ENCODE data around the gene RHO.
"Not testable (repeated sequence)": the region's sequence is repeated elsewhere in the genome, so short reads cannot be mapped to it uniquely, and the experiment has no call there.

Gene RHO

DNA sequence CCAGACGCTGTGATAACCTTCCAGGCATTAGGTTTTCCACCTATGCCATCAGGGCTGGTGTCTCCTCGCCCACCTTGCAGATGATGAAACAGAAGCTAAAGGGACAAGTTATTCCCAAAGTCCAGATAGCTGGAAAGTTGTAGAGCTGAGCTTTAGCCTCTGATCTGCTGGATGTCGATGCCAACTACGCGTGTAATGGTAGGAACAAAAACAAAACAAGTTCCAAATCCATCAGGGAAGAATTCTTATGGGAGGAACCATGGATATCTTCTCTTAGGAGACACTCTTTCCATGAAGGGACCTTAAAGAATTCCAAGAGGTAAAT is 28.1 kb upstream of the RHO start:
- DNase-seq: no peak

DNA sequence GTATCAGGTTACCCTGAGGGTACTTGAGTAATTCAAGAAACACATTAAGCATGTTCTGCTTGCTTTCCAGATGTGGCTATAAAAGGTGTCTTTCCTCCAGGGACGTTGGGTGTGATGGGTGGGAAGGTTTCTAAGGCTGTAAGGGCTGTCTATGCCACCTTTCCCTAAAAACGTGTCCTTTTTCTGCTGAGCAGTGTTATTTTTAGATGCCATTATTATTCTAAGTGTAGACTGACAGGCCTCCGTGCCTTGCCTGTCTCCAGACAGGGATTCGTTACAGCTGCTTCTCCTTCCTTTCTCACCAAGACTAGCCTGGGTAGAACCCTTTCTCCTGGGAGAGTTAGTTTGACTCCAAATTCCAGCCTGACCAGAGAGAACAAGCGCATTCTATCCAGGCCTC is 26.8 kb upstream of the RHO start:
- peak in 1 of 2 experiments; percentile 73 for DNase-seq

DNA sequence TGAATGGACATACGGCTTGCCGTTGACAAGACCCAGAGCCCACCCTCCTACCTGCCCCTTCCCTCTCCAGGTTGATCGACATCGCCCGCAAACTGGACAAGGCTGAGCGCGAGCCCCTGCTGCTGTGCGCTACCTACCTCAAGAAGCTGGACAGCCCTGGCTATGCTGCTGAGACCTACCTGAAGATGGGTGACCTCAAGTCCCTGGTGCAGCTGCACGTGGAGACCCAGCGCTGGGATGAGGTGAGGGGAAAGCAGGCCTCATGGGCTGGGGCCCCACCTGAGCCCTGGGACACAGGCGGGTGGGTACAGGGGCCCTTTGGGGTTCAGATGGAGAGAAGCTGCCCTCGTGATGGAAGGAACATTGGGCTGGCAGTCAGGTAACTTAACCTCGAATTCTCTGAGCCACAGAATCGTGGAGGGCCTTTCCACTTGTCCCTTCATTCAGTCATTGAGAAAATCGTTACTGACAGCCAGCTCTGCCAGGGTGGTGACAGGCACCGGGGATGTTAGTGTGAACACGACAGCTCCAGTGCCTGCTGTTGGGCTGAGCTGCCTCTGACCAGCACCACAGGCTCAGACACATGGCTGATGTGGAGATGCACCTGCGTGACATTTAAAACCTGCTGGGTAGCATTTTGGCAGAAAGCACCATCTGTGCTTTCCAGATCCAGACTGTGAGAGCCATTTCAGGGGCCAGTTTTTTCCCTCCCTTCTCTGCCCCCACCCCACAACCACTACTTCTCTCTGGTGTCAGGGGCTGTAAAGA is 25.6 kb upstream of the RHO start:
- peak; percentile 94 to 95 for DNase-seq

DNA sequence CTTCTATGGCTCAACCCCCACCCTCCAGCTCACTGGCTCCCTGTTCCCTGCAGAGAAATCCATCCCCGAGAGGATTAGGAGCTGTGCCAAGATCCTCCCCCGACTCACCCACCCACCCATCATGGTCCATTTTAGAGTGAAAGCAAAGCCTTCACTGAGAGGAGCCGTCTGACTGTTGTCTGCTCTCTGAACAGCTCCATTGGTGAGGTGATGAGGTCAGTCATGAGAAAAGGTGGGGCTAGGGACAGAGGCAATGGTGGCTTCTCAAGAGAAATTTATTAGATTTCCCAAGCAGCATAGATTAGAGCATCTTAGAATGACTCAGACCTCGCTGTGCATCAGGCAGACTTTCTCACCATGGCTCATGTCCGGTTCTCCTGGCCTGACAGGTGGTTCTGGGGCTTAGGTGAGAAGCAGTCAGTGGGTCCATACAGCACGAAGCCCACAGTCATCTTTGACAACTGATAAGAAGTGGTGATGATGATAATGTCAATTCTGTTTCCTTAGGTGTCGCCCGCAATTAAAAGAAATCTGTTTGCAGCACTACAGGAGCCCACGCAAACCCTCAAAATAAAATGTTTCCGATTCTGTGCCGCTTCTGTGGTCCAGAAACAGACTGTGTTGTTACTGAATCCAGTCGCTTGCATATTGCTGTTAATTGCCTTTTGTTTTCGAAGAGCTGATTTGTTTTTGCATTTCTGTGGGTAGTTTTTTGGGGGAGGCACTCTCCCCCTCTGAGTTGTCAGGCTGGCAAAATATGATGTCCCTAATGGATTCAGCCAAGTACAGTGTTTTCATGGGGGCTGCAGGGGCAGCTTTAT is 24.8 kb upstream of the RHO start:
- peak; percentile 94 to 95 for DNase-seq

DNA sequence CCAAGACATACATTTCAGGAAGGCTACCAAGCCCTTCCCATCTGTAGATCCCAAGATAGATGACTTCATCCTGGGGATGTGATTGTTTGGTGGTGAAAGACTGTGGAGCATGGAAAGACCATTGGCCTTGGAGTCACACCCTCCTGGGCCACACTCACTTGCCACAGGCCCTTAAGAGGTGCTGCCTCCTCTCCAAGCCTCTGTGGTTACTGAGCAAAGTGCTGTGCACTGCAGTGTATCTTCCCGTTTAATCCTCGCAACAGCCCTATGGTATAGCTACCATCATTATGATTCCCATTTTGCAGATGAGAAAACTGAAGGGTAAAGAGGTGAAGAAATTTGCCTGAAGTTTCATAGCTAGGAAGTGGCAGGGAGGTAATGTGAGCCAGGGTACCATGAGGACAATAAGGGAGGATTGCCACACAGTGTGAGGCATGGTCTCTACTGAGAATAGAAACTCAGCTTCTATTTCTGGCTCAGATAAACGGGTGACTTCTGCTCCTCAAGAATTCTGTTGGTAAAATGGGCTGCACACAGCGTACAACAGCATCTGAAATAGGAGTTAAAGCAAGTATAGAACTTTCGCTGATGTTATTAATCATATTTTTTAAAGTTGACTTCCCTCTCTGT is 23.9 kb upstream of the RHO start:
- no peak for DNase-seq

DNA sequence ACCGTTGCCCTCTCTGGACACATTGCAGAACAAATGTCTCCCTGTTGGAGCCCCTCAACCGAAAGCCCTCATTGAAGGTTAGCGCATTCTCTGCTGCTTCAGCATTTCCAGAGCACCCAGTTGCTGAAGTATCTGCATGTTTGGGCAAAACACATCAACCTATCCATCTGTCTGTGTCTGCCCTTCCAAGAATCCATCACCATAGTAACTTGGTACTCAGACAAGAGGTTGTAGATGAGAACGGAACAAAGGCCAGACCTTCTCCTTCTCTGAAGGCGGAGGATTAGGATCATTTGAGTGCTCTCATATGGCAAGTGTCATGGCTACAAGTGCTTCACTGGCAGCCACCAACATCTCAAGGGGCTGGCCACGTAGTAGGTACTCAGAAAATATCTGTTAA is 23.1 kb upstream of the RHO start:
- DNase-seq: peak; percentile 94 to 98

DNA sequence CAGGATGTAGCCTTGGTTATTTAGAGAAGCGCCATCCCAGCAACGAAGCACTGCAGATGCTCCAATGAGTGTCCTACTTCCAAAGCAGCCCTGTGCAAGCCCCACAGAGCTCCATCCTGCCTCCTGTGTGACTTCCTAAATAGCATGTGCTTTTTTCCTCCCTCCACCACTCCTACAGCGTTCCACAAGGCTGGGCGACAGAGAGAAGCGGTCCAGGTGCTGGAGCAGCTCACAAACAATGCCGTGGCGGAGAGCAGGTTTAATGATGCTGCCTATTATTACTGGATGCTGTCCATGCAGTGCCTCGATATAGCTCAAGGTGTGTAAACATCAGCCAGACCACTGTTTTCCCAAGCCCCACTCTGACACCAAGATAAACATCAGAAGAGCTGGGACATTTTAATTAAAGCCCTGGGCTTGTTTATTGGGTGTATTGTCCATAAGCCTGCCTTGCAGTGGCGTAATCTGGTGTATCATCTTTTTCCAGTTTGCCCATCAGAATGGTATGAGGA is 22.2 kb upstream of the RHO start:
- no peak for DNase-seq

DNA sequence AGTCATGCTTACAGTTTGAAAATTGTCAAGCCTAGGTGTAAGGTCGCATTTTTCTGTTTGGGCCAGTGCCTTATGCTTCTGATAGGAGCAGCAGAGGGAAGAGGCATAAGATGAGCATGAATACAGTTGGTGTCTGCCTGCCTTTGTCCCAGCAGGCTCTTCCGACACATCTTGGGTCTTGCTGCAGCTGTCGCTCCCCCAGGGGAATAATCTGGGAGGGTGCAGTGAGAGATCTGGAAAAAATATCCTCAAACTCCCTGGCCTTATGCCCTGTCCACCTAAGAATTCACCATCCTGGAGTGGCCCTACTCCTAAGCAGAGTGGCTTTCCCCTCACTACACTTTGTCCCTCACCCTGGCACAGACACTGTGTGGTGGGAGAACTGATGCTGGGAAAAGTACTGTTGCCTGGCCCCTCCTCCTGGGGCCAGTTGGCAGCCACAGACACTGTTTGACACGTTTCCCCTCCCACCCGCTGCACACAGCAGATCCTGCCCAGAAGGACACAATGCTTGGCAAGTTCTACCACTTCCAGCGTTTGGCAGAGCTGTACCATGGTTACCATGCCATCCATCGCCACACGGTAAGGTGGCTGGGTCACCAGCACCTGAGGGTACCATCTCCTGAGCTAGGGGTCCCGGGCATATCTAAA is 21.1 kb upstream of the RHO start:
- peak in 1 of 2 experiments; percentile 61 for DNase-seq

DNA sequence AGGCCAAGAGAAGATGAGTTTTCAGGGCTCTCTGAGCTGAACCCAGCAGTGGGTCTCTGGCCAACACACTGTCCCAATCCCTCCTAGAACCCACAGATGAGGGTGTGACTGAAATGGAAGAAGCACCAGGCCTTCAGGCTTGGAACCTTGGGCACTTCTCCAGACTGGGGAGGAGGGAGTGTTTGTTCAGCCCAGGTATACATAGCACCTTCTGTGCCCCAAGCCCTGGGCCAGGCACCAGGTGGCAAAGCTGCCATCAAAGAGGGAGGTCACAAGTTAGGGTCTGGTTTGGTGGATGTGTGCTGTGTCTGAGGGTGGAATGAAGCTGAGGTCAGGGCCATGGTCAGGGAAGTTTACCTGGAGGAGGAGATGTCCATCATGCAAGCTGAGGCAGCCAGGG is 15.8 kb upstream of the RHO start:
- no peak for DNase-seq

DNA sequence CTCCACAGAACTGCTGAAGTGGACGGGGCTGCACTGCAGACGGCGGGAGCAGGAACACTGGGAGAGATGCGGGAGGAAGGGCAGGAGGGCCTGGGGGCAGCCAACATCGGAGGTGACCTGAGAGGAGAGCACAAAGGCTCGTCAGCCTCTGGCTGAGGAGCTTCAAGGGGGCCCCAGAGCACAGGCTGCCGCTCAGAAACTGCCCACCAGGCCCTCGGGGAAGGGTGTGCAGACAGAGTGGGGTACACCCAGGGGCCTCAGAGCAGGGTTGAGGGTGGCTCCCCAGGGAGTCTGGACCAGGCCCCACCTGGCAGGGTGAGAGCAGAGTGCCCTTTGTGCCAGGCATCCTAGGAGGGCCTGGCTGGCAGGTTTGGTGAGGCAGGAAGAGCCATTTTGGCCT is 14.7 kb upstream of the RHO start:
- DNase-seq: no peak

DNA sequence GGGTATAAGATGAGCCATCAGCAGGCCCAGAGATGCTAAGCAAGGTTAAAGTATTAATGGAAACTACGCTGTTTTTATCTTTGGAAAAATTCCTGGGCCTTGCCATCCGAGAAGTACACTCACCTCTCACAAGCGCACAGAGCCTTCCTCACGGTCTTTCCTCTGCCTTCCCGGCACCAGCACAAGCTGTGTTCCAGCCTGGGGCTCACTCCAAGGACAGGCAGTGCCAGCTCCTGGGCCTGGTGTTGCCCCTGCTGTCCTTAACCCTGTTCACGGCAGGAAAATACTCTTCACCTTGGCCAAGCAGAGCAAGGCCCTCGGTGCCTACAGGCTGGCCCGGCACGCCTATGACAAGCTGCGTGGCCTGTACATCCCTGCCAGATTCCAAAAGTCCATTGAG is 14.3 kb upstream of the RHO start:
- no peak for DNase-seq

DNA sequence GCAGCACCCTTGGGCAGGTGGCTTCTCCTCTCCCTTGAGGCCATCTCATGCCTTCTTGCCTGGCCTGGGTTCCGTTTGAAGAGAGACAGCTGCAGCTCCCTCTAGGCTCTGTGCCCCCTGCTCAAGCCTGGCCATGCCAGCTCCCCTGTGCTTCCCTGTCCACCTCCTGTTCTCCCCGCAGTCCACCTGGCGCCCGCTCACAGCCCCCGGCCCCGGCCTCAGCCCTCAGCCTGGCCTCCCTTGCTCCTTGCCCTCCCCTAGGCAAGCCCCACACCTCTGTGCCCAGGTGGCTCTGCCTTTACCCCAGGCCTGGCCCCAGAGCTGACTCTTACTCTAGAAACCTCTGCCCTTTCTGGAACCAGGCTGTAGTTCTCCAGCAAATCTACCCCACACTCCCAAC is 13.9 kb upstream of the RHO start:
- no peak for DNase-seq

DNA sequence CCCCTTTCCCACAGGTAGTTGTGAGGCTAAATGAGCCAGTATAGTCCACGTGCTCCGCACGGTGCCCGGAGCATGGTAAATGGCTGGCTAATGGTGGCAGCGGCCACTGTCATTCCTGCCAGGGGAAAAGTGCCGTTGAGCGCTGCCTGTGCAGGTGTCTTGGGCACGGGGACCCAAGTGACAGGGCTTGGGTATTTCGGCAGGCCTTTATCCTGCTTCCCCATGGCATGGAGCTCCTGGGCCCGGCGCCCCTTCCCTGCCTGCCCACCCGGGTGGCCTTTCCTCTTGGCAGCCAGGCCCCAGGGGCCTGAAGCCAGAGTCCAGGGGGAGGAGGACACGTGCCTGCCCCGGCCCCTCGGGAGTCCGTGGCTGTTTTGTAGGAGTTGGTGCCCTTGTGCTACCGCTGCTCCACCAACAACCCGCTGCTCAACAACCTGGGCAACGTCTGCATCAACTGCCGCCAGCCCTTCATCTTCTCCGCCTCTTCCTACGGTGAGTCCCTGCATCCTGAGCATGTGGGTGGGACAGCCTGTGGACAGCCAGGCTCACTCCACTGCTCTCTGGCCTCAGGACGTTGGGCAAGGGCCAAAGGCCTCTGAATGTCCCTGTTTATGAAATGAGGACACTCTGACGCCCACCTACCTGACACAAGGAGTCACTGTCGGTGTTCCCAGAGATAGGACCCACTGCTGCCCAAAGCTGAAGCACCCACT is 13.2 kb upstream of the RHO start:
- not testable (repeated sequence) for DNase-seq

DNA sequence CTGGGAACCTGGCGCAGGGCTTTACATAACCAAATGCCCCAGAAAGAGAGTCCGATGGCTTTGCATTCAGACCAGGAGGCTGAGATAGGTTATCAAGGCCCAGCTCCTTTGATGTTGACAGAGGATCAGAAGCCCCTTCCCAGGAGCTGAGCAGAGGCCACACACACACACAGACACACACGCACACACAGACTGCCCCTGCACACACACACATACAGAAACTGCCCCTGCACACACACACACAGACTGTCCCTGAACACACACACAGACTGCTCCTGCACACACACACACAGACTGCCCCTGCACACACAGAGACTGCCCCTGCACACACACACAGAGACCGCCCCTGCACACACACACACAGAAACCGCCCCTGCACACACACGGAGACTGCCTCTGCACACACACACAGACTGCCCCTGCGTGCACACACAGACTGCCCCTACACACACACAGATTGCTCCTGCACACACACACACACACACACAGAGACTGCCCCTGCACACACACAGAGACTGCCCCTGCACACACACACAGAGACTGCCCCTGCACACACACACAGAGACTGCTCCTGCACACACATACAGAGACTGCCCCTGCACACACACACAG is 12.5 kb upstream of the RHO start:
- not testable (repeated sequence) for DNase-seq

DNA sequence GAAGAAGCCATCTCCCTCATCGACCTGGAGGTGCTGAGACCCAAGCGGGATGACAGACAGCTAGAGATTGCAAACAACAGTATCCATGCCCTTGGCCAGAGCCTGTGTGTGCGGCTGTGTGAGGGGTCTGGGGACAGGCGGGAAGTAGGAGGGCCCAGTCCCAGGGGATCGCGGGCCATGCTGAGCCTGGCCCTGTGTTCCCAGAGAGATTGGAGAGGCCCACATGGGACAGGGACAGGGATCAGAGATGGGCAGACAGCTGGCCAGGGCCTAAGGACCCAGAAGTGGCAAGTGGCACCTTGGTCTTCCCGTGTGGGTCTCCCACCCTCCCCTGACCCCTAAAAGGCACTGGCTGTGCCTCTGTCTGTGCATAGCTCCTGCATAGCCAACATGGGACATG is 10.9 kb upstream of the RHO start:
- DNase-seq: no peak

DNA sequence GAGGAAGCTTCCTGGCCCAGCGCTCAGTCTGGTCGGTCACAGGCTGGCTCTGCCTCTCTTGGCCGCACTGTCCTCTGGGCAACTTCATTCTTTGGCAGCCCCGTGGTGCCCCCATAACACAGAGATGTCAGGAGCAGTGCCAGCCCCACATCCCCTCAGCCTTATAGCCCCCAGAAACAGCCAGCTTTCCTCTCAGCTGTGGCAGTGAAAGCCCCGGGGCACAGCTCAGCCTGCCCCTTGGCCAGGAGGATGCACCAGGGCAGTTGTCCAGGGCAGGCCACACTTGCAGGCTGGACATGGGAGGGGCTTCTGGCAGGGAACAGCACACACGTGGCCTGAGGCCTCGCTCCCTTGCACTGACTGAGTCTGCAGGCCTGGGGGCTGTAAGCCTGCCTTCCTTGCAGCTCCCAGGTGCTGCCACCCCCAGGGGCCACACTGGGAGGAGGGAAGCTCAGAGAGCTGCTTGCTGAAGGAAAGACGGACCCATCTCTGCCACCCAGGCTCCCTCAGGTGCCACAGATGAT is 10.3 kb upstream of the RHO start:
- no peak for DNase-seq

DNA sequence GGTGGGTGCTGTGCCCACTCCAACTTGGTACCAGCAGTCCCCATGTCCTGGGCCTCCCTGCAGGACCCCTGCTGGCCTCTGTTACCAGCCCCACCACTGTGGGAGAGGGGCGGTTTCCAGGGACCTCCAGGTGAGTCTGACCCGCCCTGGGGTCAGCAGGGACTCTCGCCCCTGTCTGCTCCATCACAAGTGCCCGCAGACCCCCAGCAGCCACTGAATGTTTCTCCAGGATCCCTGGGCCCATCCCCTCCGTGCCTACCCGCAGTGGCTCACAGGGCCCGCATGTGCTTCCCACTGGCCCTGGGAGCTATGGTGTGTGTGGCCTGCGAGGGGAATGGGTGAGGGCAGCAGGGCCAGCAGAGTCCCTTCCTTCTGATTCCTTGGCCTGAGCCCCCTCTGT is 9.9 kb upstream of the RHO start:
- DNase-seq: no peak

DNA sequence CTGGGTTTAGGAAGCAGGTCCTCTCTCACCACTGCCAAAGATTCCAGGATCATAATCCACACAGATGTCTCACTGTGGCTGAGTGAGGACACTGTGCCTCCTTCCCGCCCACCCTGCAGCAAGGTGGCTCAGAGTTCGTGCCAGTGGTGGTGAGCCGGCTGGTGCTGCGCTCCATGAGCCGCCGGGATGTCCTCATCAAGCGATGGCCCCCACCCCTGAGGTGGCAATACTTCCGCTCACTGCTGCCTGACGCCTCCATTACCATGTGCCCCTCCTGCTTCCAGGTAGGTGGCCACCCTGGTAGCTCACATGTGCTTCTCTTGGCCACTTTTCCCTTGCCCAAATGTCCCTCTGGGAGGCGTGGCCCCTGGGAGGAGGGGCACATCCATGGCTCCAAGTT is 9.0 kb upstream of the RHO start:
- DNase-seq: no peak

DNA sequence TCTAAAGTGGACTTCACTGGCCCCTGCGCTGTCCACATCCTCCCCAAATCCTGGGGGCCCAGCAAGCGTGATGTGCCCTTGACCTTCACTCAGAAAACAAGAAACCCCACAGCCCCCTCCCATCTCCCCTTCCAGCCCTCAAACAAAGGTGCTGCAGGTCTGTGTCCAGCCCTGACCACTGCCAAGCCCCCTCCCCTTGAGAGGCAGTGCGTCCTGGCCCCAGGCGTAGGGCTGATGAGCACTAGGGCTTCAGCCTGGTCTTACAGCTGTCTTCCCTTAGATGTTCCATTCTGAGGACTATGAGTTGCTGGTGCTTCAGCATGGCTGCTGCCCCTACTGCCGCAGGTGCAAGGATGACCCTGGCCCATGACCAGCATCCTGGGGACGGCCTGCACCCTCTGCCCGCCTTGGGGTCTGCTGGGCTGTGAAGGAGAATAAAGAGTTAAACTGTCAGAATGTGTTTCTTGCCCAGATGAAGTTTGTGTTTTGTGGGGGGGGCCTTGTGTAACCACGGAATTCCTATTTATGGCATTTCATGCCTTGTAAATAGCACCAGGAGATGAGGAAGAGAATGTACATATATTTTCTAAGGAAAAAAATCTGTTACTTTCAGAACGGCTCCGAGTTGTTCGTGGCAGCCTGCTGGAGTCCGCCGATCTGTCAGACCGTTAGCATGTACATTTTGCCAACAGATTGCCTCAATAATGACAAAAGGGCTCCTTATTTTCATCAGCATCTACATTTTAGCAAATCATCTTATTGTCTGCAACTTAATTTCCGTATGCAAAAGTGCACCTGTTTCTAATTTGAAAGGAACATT is 8.3 kb upstream of the RHO start:
- no peak for DNase-seq

DNA sequence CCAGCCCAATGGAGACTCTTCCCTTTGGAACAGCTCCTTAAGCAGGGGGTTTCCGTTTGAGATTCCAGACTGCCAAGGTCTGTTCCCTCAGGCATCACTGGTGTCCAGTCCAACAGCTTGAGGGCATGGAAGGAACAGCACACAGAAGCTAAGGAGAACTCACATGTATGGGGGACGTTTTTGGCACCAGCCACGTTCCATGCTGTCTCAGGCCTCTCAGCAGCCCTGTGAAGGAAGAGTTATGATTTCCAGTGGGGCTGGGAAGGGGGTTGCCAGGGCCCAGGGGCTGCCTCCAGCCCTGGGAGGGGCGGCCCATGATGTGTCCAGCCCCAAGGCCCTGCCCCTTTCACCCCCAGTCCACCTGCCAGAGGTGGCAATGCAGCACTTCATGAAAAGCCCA is 7.5 kb upstream of the RHO start:
- DNase-seq: no peak

DNA sequence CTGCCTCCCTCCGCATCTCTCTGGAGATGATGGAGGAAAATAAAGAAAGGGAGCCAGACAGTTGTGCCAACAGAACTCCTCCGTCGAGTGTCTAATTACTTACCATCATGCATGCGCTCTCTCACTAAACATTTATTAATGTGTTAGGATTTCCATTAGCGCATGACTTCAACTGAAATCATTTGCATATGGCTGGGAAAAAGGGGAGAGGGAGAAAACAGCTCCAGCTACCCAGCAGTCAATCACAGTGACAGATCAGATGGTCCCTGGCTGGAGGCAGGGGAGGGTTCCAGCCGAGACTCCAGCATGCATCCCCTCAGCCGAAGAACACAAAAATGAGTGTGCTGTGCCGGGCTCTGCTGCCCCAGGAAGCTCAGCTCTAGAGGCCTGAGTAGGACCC is 6.8 kb upstream of the RHO start:
- no peak for DNase-seq

Data from NCI-H524 (cell line).